CD4-positive, alpha-beta T cell treated with Interleukin-12 subunit alpha and Interleukin-12 subunit beta, for 1 hour (primary cell): Measurements from ENCODE around the gene WWOX.

Experiments used
- DNase-seq: peaks from one replicate; pipeline ENCODE4 v3.0.0-alpha.2; 2020

The WWOX gene

GRCh38 chr16:79171931-79172705 lies 1072.7 kb downstream of the WWOX start:
- no peak for DNase-seq

- DNase-seq, result no peak
Measured at GRCh38 chr16:79172976-79173500, 1073.6 kb downstream of the WWOX start.

DNA sequence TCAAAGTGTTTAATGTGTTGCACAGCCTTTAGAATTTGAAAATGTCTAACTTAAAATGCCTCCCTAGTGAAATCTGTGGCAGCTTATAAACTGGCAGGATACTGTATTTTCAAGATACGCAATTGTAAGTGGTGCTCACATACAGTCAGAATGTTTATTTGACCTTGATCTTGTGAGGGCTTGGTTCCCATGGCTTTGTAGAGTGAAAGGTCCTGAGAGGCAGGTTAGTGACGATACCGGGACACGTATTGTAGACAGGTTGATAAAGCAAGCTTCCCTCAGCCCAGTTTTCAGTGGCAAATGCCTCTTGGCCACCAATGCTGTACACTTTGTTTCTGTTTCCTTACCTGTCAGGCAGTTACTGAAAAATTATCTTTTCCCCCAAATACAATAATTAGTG lies 1074.5 kb downstream of the WWOX start:
- DNase-seq, result no peak

- no peak for DNase-seq
Measured at GRCh38 chr16:79175286-79176057, 1076.0 kb downstream of the WWOX start.

GRCh38 chr16:79177018-79177417 lies 1077.6 kb downstream of the WWOX start:
- DNase-seq, result no peak

GRCh38 chr16:79181419-79181818 lies 1082.0 kb downstream of the WWOX start:
- DNase-seq, result no peak

GRCh38 chr16:79182616-79183015 lies 1083.2 kb downstream of the WWOX start:
- no peak for DNase-seq

DNA sequence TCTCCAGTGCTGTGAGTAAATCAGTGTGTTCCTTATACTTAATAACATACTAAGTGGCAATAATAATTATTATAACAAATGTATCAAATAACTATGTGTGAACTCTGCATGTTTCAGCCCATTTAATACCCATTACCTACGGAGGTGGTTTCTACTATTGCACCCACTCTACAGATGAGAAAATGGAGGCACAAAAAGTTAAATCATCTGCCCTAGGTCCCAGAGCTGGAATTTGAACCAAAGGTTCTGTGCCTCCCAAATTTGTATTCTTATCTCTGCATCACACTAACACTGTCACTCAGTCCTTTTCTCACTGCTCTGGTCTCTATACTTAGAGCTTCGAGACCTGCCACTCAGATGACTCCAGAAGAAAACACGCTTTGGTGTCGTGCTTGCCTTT lies 1084.1 kb downstream of the WWOX start:
- DNase-seq, result no peak

GRCh38 chr16:79184464-79185030 lies 1085.1 kb downstream of the WWOX start:
- DNase-seq, result no peak

- no peak for DNase-seq
Measured at GRCh38 chr16:79185711-79186110, 1086.3 kb downstream of the WWOX start.

GRCh38 chr16:79186196-79186595 lies 1086.7 kb downstream of the WWOX start:
- no peak for DNase-seq

DNA sequence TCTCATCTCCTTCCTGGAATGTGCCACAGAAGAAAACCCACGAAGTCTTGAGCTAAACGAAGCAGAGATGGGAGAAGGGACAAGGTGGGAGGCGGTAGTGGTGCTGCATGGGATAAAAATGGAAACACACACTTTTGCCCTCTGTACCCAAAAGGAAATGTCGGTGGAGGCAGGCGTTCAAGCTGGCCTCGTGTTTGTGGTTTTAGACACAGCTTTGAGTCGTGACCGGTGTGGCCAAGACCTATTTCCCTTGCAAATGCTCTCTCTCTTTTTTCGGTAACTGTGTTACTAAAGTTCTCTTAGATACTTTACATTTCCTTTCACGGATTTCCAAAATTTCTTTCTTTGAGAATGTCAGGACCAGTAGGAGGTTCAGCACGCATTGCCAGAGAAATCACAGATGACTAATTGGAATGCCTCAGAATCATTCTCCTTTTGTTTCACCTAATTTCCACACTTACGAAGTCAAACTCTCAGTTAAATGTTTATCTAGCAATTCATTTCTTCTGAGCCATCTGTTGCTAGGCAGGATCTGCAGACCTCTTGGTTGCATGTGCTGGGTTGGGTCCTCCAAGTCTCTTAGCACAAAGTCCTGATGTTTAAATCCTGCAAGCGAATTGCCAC lies 1088.8 kb downstream of the WWOX start:
- no peak for DNase-seq

DNA sequence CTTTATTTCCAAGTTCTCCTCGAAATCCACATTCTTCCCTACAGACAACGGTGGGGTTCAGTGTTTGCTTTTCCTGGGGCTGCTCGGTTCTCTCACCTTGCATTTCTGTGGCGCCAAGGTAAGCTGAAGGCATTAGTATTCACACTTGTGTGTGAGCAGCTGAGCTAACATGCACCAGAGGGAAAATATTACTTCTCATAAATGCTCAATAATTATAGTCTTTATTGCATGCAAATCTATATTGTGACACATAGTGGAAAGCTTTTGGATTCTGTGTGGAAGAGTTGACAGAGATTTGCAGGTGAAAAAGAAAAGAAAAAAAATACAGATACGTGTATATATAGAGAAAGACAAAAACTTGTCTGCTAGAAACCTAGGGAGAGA lies 1089.3 kb downstream of the WWOX start:
- DNase-seq, result no peak

GRCh38 chr16:79190542-79190941 lies 1091.1 kb downstream of the WWOX start:
- no peak for DNase-seq

GRCh38 chr16:79191933-79192332 lies 1092.5 kb downstream of the WWOX start:
- no peak for DNase-seq

GRCh38 chr16:79192904-79193303 lies 1093.5 kb downstream of the WWOX start:
- DNase-seq, result no peak

DNA sequence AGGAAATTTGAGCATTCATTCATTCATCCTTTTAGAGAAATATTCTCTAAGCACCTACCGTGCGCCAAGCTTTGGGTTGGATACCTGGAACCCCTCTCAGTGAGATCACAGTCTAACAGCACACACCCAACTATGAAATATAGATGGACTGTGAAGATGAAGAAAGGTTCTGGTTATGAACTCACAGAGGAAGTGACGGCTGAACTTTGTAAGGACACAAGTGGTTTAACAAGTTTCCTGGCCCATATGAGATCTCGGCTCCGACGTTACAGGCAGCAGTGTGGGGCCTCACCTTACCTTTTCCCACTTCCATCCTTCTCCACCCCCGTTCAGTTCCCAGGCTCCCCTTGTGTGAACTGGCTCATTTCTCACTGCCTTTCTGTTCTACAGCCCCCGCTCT lies 1094.8 kb downstream of the WWOX start:
- DNase-seq, result no peak

- DNase-seq, result no peak
Measured at GRCh38 chr16:79195938-79196337, 1096.5 kb downstream of the WWOX start.

DNA sequence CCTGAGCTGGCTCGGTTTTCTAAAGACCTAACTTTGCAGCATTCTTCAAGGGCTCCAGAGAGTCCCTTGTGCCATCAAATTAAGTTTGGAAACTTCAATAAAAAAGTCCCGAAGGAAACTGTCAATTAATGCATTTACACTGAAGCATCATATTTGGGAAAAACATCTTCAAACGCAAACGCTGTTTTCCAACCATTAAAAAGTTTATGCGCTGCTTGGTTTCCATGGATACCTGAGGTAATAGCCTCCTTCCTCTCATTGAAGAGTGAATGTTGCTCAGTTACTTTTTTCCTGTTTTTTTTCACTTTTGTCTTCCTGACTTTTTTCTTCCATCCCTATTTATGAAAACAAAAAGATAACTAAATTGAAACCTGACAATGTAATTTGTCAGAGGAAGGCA lies 1102.0 kb downstream of the WWOX start:
- no peak for DNase-seq

DNA sequence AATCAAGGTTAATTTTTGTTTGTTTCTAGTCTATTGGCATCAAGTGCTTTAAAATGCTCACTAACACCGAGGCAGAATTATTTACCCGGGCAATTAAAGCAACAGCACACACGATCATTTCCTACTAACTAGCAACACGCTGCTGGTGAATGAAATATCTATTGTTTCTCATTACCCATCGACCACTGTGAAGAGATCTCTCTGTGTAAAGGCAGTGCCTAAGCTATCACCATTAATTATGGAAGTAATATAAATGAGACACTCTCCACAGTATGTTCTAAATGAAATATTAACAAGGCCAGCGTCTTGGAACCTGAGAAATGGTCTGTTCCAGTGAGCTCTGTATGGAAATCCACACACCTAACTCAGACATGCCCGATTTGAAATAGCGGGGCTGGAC lies 1103.5 kb downstream of the WWOX start:
- no peak for DNase-seq

DNA sequence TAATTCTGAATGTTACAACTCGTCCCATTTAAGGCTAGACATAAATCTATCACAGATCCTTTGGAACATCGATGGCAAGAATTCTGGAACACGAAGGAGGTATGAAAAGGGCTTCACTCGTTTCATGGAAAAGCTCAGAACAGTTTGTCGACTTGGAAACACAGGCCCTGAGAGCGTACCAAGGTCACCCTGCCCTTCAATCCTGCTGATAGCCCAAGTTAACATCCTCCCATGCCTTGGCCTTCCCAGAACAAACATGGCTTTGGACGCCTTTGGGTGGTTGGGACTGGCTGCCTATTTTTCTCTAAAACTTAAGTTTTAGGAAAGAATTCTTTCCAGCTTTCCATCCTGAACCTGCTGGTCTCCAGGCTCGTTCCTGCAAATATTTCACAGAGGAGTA lies 1105.0 kb downstream of the WWOX start:
- no peak for DNase-seq

GRCh38 chr16:79206889-79207288 lies 1107.4 kb downstream of the WWOX start:
- no peak for DNase-seq

GRCh38 chr16:79209308-79209707 lies 1109.9 kb downstream of the WWOX start:
- DNase-seq, result no peak
